ENCODE measurements around the gene STIP1. TPM values are rescaled to one million over a fixed set of nuclear protein-coding genes. Genes with fewer than 3 reads are reported as not detected.

Gene STIP1
- total RNA-seq, 4 donors from 2014 or later = 88.6 to 134 (median 94.0) TPM

DNA sequence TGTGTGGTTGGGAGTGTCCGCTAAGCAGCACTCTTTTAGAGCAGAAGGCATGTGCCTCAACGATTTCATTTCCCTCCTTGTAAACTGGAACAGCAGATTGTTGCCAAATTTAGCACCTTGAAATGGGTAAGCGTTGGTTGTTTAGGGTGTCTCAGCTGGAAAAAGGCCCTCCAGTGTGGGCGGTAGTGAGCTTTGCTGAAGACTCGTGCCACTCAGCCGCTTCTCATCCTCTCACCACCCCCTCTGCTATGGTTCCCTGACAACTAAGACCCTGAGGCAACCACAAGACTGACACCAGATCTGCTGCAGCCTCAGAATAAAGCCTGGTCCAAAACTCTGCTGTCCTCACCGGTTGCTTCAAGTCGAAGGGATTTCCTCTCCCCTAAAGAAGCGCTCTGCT is 10.7 kb downstream of the STIP1 start:
- no peak overlapping the region for H3K4me3 ChIP-seq
- no peaks in the 10 kb centered on the region for H3K4me1 ChIP-seq
- no peaks in the 10 kb centered on the region for H3K9me3 ChIP-seq
- ATAC-seq = no peak
- 72 to 80% methylated on average over 2 to 5 of the region's 9 CpGs for WGBS, 2 donors (ENCODE audit: low coverage in 1 of 2)
- TF ChIP-seq POLR2AphosphoS5 (IDR thresholded peaks at IDR 0.05) = no peak
- no peak for TF ChIP-seq POLR2A (IDR thresholded peaks at IDR 0.05)
- TF ChIP-seq CTCF (IDR thresholded peaks at IDR 0.05) = no peak
- TF ChIP-seq EP300 (IDR thresholded peaks at IDR 0.05) = no peak
- peaks cover 0 to 94% of the 10 kb centered on the region in 2 donors for H3K36me3 ChIP-seq
- H3K27me3 ChIP-seq = no peaks in the 10 kb centered on the region
- H3K27ac ChIP-seq = no peak overlapping the region

DNA sequence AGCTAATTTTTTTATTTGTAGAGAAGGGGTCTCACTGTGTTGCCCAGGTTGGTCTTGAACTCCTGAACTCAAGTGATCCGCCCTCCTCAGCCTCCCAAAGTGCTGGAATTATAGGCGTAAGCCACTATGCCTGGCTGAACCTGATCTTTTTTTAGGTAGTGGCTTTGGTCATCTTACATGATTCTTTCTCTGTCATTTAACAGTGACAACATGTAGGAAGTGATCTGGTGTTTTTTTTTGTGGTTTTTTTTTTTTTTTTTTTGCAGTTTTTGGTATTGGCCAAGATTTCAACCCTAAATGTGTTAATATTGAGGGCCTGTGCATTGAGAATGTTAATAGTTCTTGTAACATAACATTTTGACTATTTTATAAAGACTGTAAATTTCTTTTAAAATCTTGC is 12.5 kb downstream of the STIP1 start:
- Histone ChIP-seq H3K27me3 (no peaks in the 10 kb centered on the region), H3K4me1 (no peaks in the 10 kb centered on the region), H3K9me3 (no peaks in the 10 kb centered on the region), H3K27ac (no peak overlapping the region), H3K4me3 (no peak overlapping the region), H3K36me3 (peaks cover 0 to 100% of the 10 kb centered on the region in 2 donors)
- TF ChIP-seq POLR2A (IDR thresholded peaks at IDR 0.05) = no peak
- no peak for TF ChIP-seq CTCF (IDR thresholded peaks at IDR 0.05)
- TF ChIP-seq EP300 (IDR thresholded peaks at IDR 0.05) = no peak
- no peak for TF ChIP-seq POLR2AphosphoS5 (IDR thresholded peaks at IDR 0.05)
- 93 to 100% methylated on average over 1 to 2 of the region's 2 CpGs for WGBS, 2 donors (ENCODE audit: low coverage in 1 of 2)
- no peak for ATAC-seq

DNA sequence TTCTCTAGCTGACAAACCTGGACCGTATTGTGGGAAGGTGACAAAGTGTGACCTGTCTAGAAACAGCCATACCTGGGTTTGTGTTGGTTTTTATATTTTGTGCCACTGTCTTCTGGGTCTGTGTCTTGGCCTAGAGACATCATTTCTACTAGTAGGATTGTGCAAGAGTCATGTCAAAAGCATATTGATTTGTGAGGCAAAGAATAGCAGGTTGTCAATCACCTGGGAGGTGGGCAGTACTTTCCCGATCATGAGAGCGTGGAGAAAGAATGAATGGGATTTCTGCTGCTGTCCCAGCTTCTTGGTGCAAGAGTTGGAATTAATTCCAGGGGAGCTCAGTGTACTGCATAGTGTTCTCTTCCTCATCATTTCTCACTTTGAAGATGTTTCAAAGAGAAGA is 15.6 kb downstream of the STIP1 start:
- Histone ChIP-seq H3K9me3 (no peaks in the 10 kb centered on the region), H3K27ac (no peak overlapping the region), H3K27me3 (no peaks in the 10 kb centered on the region), H3K4me1 (peaks cover 0 to 28% (median 3%) of the 10 kb centered on the region in 3 donors), H3K4me3 (no peak overlapping the region), H3K36me3 (peaks cover 0 to 100% of the 10 kb centered on the region in 2 donors)
- 58 to 63% methylated on average over 3 of the region's 3 CpGs for WGBS, 2 donors (ENCODE audit: low coverage in 1 of 2)
- ATAC-seq = no peak
- TF ChIP-seq EP300 (IDR thresholded peaks at IDR 0.05) = no peak
- TF ChIP-seq CTCF (IDR thresholded peaks at IDR 0.05) = no peak
- TF ChIP-seq POLR2AphosphoS5 (IDR thresholded peaks at IDR 0.05) = no peak
- TF ChIP-seq POLR2A (IDR thresholded peaks at IDR 0.05) = no peak

- no peak overlapping the region for H3K27ac ChIP-seq
- H3K4me1 ChIP-seq = peaks cover 0 to 42% (median 3%) of the 10 kb centered on the region in 3 donors
- TF ChIP-seq EP300 (IDR thresholded peaks at IDR 0.05) (no peak), POLR2AphosphoS5 (IDR thresholded peaks at IDR 0.05) (no peak), POLR2A (IDR thresholded peaks at IDR 0.05) (no peak), CTCF (IDR thresholded peaks at IDR 0.05) (no peak)
- 48% methylated on average over 2 of the region's 9 CpGs; no CpG with 5 or more reads in 1 of the 2 donors for WGBS, 2 donors (ENCODE audit: low coverage in 1 of 2)
- ATAC-seq = no peak
- peaks cover 0 to 89% of the 10 kb centered on the region in 2 donors for H3K36me3 ChIP-seq
- no peak overlapping the region for H3K4me3 ChIP-seq
- H3K27me3 ChIP-seq = no peaks in the 10 kb centered on the region
- no peaks in the 10 kb centered on the region for H3K9me3 ChIP-seq
These were observed 17.0 kb downstream of the STIP1 start for GRCh38 chr11:64202992-64203391.

DNA sequence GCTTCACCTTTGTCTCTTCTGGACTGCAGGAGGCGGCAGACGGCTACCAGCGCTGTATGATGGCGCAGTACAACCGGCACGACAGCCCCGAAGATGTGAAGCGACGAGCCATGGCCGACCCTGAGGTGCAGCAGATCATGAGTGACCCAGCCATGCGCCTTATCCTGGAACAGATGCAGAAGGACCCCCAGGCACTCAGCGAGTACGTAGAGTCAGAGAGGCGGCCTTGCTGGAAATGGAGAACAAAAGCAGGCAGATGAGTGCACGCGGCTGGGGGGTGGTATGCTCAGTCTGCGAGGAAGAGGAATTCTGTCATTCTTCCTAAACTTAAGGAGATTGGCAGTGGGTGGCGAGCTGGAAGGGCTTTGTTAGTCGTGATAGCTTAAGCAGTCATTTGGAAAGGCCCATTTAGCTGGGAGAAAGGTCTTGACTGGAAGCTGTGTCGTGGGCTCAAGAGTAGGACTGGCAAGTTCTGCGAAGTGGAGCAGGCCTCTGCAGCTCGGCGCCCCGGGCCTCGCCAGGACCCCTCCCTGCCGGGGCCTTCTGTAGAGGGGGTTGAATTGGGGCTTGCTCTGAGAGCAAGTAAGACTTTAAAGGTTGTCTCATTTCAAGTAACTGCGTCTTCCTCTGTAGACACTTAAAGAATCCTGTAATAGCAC is 17.6 kb downstream of the STIP1 start:
- H3K9me3 ChIP-seq = no peaks in the 10 kb centered on the region
- peaks cover 0 to 83% of the 10 kb centered on the region in 2 donors for H3K36me3 ChIP-seq
- TF ChIP-seq POLR2A (IDR thresholded peaks at IDR 0.05) = no peak
- no peak for TF ChIP-seq EP300 (IDR thresholded peaks at IDR 0.05)
- TF ChIP-seq POLR2AphosphoS5 (IDR thresholded peaks at IDR 0.05) = no peak
- no peaks in the 10 kb centered on the region for H3K27me3 ChIP-seq
- WGBS, 2 donors (ENCODE audit: low coverage in 1 of 2) = 78 to 89% methylated on average over 9 to 16 of the region's 27 CpGs
- ATAC-seq = no peak
- peak overlapping the region in 1 of 4 donors; percentile 46 for H3K27ac ChIP-seq
- H3K4me1 ChIP-seq = peaks cover 0 to 47% (median 3%) of the 10 kb centered on the region in 3 donors
- no peak overlapping the region for H3K4me3 ChIP-seq

All from gastroesophageal sphincter (tissue), 4 donors.